Heart right ventricle (tissue), 16 donors: ENCODE results near the gene C3orf18. TPM values are rescaled to one million over a fixed set of nuclear protein-coding genes. Genes with fewer than 3 reads are reported as not detected.

Source experiments
- ATAC-seq, 8 donors: fragments of 200-7000 bp; cut with Tn5 transposase; one replicate each; pipeline ENCODE4 v1.9.1; 2020; ENCODE audit warnings: mild to moderate bottlenecking in 8 of 8, moderate library complexity in 8 of 8, moderate number of reproducible peaks in 1 of 8
- DNase-seq, 2 donors: peaks; one replicate each; pipeline ENCODE4 v3.0.0-alpha.2; 2020
- H3K27ac ChIP-seq, 10 donors: fragments of 200-600 bp; sonication (generic) in 2 of 10; one replicate each; pipeline versions ENCODE4 v1.5.0 to v1.8.0; 2020 to 2022; ENCODE audit warnings: mild to moderate bottlenecking in 3 of 10
- H3K27me3 ChIP-seq, 7 donors: fragments of 200-600 bp; one replicate each; pipeline ENCODE4 v1.8.0; 2021 to 2022; ENCODE audit warnings: mild to moderate bottlenecking in 2 of 7
- H3K36me3 ChIP-seq, 9 donors: fragments of 200-600 bp; sonication (generic) in 1 of 9; one replicate each; pipeline versions ENCODE4 v1.5.0 to v1.8.0; 2020 to 2022; ENCODE audit warnings: mild to moderate bottlenecking in 2 of 9
- H3K4me1 ChIP-seq, 9 donors: fragments of 200-600 bp; sonication (generic) in 1 of 9; one replicate each; pipeline versions ENCODE4 v1.5.0 to v1.8.0; 2020 to 2022; ENCODE audit warnings: mild to moderate bottlenecking in 4 of 9
- H3K4me3 ChIP-seq, 10 donors: fragments of 200-600 bp; sonication (generic) in 2 of 10; one replicate each; pipeline versions ENCODE4 v1.5.0 to v1.8.0; 2020 to 2022; ENCODE audit warnings: mild to moderate bottlenecking in 7 of 10, moderate library complexity in 2 of 10
- H3K9me3 ChIP-seq, 11 donors: fragments of 200-600 bp in 10 of 11; sonication (generic) in 2 of 11; one replicate each; pipeline versions ENCODE4 v1.5.0 to v1.8.0; 2013 to 2022; ENCODE audit warnings: mild to moderate bottlenecking in 2 of 11, control low read depth in 1 of 11, moderate library complexity in 1 of 11
- CTCF ChIP-seq, 9 donors: fragments of 200-600 bp; sonication (generic) in 2 of 9; IDR thresholded peaks; one replicate each; pipeline versions ENCODE4 v1.5.0 to v1.8.0; 2021 to 2022; ENCODE audit warnings: antibody characterized with exemption in 9 of 9, mild to moderate bottlenecking in 5 of 9, moderate library complexity in 1 of 9
- WGBS, 2 donors: extraction: QIAGEN DNeasy Blood & Tissue Kit; methylation state at CpG; one replicate each; pipeline ENCODE4 v1.1.7; 2013; ENCODE audit warnings: inconsistent platforms in 1 of 2; 5-methylcytosine and 5-hydroxymethylcytosine counted together
- intact Hi-C, 10 donors: fragments of 100-400 bp; cut with DNase I; formaldehyde crosslinking; loops; one replicate each; pipeline versions ENCODE4 v1.11.1 to v1.14.2; 2022
- polyA plus RNA-seq, 2 donors: library from polyadenylated mRNA; stranded (reverse); fragments of 200-250 nt; gene quantifications; one replicate each; pipeline ENCODE4 v1.2.3, GENCODE V29; 2013
- total RNA-seq, 10 donors: library from RNA; stranded (reverse); fragmentation: NEBNext Ultra II Directional in 3 of 10; extraction: Animal tissue kit (Norgen Biotek cat#: 25700) in 3 of 10; gene quantifications; one replicate each; pipeline versions ENCODE4 v1.2.1 to v1.2.4, GENCODE V29; 2021 to 2023
- donor health status: Arrhythmogenic right ventricular cardiomyopathy.
- donor health status: ischemic (EF 13 %, LVEDD 7.1; RV severe dilation, severe dysfunction).
- donor health status: healthy with polysubstance abuse.
- donor health status: DM: no; HTN: yes; CAD: no.
- donor health status: DM: no; HTN: no; CAD: no.
- donor health status: ischemic (EF 25% LVEDD 6.9; RV normal size, moderate dysfunction).
- donor health status: ischemic (EF 25% LVEDD 5.7; RV mildly dilated, moderate dysfunction).
- donor health status: healthy.
- donor health status: DM: yes; HTN: yes; CAD: no.
- donor health status: Ischemic cardiomyopathy.
- donor health status: ischemic (EF 35%, LVEDD 5.7; RV mildly dilated, moderate dysfunction).
- donor health status: nonischemic (EF 11% LVEDD 7.7; RV severe dilation, severe dysfunction).
- donor health status: DM: yes; HTN: yes; CAD: no.
- donor health status: PGD.
- donor health status: ischemic (EF 29% LVEDD 5.4; RV normal size, mild dysfunction).
- donor health status: nonischemic (EF 23%, LVEDD 6.1; RV moderate dilation, normal function).

C3orf18 gene
- total and polyA plus RNA-seq, 12 donors = 19.9 to 49.9 (median 41.1) TPM

- Histone ChIP-seq H3K9me3 (no peaks in the 10 kb centered on the region), H3K27me3 (no peaks in the 10 kb centered on the region), H3K4me1 (no peaks in the 10 kb centered on the region), H3K36me3 (no peaks in the 10 kb centered on the region), H3K4me3 (no peak overlapping the region), H3K27ac (no peak overlapping the region)
- DNase-seq (no peak), ATAC-seq (no peak)
- intact Hi-C loops = loop anchor here in 1 of 10 donors (5.0 kb wide), 1 partner anchor 204 kb away; the partner anchor contains the start of gene ZMYND10
- TF ChIP-seq CTCF (IDR thresholded peaks at IDR 0.05) = no peak
- 66% methylated on average over 9 of the region's 9 CpGs for WGBS, 2 donors
Observed at GRCh38 chr3:50551054-50551659, 16.4 kb downstream of the C3orf18 start.

GRCh38 chr3:50550079-50550736, 17.3 kb downstream of the C3orf18 start:
- intact Hi-C loops = loop anchor here in 1 of 10 donors (5.0 kb wide), 1 partner anchor 203 kb away; the partner anchor contains the start of gene ZMYND10
- Histone ChIP-seq H3K4me3 (no peak overlapping the region), H3K27ac (no peak overlapping the region), H3K27me3 (no peaks in the 10 kb centered on the region), H3K9me3 (no peaks in the 10 kb centered on the region), H3K36me3 (no peaks in the 10 kb centered on the region), H3K4me1 (no peaks in the 10 kb centered on the region)
- DNase-seq (peak; percentile 54 to 57), ATAC-seq (peak; percentile 14 to 69 (median 50))
- TF ChIP-seq CTCF (IDR thresholded peaks at IDR 0.05) = peak; percentile 63 to 85 (median 82)
- WGBS, 2 donors = 44 to 49% methylated on average over 11 to 13 of the region's 13 CpGs

- H3K9me3 ChIP-seq = no peaks in the 10 kb centered on the region
- H3K4me3 ChIP-seq = no peak overlapping the region
- ATAC-seq (no peak), DNase-seq (no peak)
- no peak for TF ChIP-seq CTCF (IDR thresholded peaks at IDR 0.05)
- intact Hi-C loops = loop anchor here in 1 of 10 donors (10.0 kb wide), 1 partner anchor 174 kb away; no protein-coding TSS in a partner anchor
- H3K27me3 ChIP-seq = no peaks in the 10 kb centered on the region
- no peaks in the 10 kb centered on the region for H3K36me3 ChIP-seq
- H3K27ac ChIP-seq = no peak overlapping the region
- WGBS, 2 donors = 90 to 96% methylated on average over 3 of the region's 3 CpGs
- no peaks in the 10 kb centered on the region for H3K4me1 ChIP-seq
Observed at GRCh38 chr3:50549226-50549625, 18.3 kb downstream of the C3orf18 start.

GRCh38 chr3:50545781-50546180, 21.8 kb downstream of the C3orf18 start:
- intact Hi-C loops = loop anchor here in 2 of 10 donors (2.0 to 10.0 kb wide), 2 partner anchors 109 to 171 kb away; no protein-coding TSS in a partner anchor
- H3K4me1 ChIP-seq = no peaks in the 10 kb centered on the region
- no peak for TF ChIP-seq CTCF (IDR thresholded peaks at IDR 0.05)
- no peak for ATAC-seq
- no peak overlapping the region for H3K4me3 ChIP-seq
- DNase-seq = no peak
- no peak overlapping the region for H3K27ac ChIP-seq
- H3K9me3 ChIP-seq = no peaks in the 10 kb centered on the region
- H3K36me3 ChIP-seq = no peaks in the 10 kb centered on the region
- H3K27me3 ChIP-seq = no peaks in the 10 kb centered on the region
- WGBS, 2 donors = 76 to 80% methylated on average over 1 of the region's 1 CpG
